Mesenchymal stem cell (in vitro differentiated cells and primary cell): ENCODE results near the gene BBS7.

ENCODE experiments used
- DNase-seq: peaks from one replicate; pipeline ENCODE4 v3.0.0-alpha.2; 2013
- H2AFZ ChIP-seq: one replicate; pipeline ENCODE4 v1.6.1; 2013; ENCODE audit warnings: low read depth, mild to moderate bottlenecking, control low read depth, inconsistent platforms, low read length, moderate library complexity
- H2AK5ac ChIP-seq: 2 replicates; pipeline ENCODE4 v1.6.1; 2013; ENCODE audit warnings: low read length, moderate library complexity, mild to moderate bottlenecking, inconsistent platforms; ENCODE audit not compliant: severe bottlenecking
- H2BK120ac ChIP-seq: one replicate; pipeline ENCODE4 v1.6.1; 2013; ENCODE audit warnings: low read depth, mild to moderate bottlenecking, inconsistent platforms, low read length, moderate library complexity
- H2BK12ac ChIP-seq, 2 experiments: one replicate each; pipeline ENCODE4 v1.6.1; 2013; ENCODE audit warnings: inconsistent platforms in 2 of 2, low read length in 2 of 2, mild to moderate bottlenecking in 2 of 2, moderate library complexity in 2 of 2, control low read depth in 1 of 2
- H2BK15ac ChIP-seq: one replicate; pipeline ENCODE4 v1.6.1; 2013; ENCODE audit warnings: mild to moderate bottlenecking, low read depth, inconsistent platforms; ENCODE audit not compliant: poor library complexity, severe bottlenecking
- H2BK5ac ChIP-seq: 2 replicates; pipeline ENCODE4 v1.6.1; 2013; ENCODE audit warnings: low read depth, mild to moderate bottlenecking, low read length, control low read depth, inconsistent platforms; ENCODE audit not compliant: poor library complexity, severe bottlenecking
- H3K14ac ChIP-seq, 2 experiments: one replicate each; pipeline ENCODE4 v1.6.1; 2013; ENCODE audit warnings: inconsistent platforms in 2 of 2, low read length in 2 of 2, control low read depth in 1 of 2, mild to moderate bottlenecking in 1 of 2, moderate library complexity in 1 of 2
- H3K18ac ChIP-seq, 2 experiments: one replicate each; pipeline ENCODE4 v1.6.1; 2013; ENCODE audit warnings: inconsistent platforms in 2 of 2, low read length in 2 of 2, control low read depth in 1 of 2, low read depth in 1 of 2, mild to moderate bottlenecking in 1 of 2
- H3K23ac ChIP-seq, 2 experiments: one replicate each; pipeline ENCODE4 v1.6.1; 2013; ENCODE audit warnings: inconsistent platforms in 2 of 2, low read length in 2 of 2, mild to moderate bottlenecking in 2 of 2, moderate library complexity in 2 of 2, control low read depth in 1 of 2
- H3K27ac ChIP-seq: 2 replicates; pipeline ENCODE4 v1.5.1; 2013; ENCODE audit warnings: mild to moderate bottlenecking, moderate library complexity, low read length, control low read depth, inconsistent platforms; ENCODE audit not compliant: poor library complexity, severe bottlenecking
- H3K27me3 ChIP-seq, 2 experiments: 2 replicates each; pipeline versions ENCODE4 v1.6.1 to v1.7.0; 2013; ENCODE audit warnings: low read length in 2 of 2, mild to moderate bottlenecking in 2 of 2, moderate library complexity in 2 of 2, control low read depth in 1 of 2, inconsistent platforms in 1 of 2; ENCODE audit not compliant: control insufficient read depth in 1 of 2, insufficient read depth in 1 of 2
- H3K36me3 ChIP-seq, 2 experiments: 2 replicates each; pipeline versions ENCODE4 v1.6.1 to v1.7.0; 2013; ENCODE audit warnings: low read length in 2 of 2, control low read depth in 1 of 2, inconsistent platforms in 1 of 2, low read depth in 1 of 2, mild to moderate bottlenecking in 1 of 2; ENCODE audit not compliant: insufficient read depth in 2 of 2, control insufficient read depth in 1 of 2
- H3K4ac ChIP-seq, 2 experiments: one replicate each; pipeline ENCODE4 v1.6.1; 2013; ENCODE audit warnings: inconsistent platforms in 2 of 2, low read length in 2 of 2, mild to moderate bottlenecking in 2 of 2, moderate library complexity in 2 of 2, control low read depth in 1 of 2, low read depth in 1 of 2
- H3K4me1 ChIP-seq: 2 replicates; pipeline ENCODE4 v1.6.1; 2013; ENCODE audit warnings: low read depth, low read length, control low read depth; ENCODE audit not compliant: control insufficient read depth, insufficient read depth
- H3K4me2 ChIP-seq: 2 replicates; pipeline ENCODE4 v1.6.1; 2013; ENCODE audit warnings: low read length, mild to moderate bottlenecking, inconsistent platforms; ENCODE audit not compliant: poor library complexity, severe bottlenecking
- H3K4me3 ChIP-seq, 2 experiments: 2 replicates each; pipeline versions ENCODE4 v1.5.1 to v1.7.0; 2013; ENCODE audit warnings: low read length in 2 of 2, mild to moderate bottlenecking in 2 of 2, control low read depth in 1 of 2, low read depth in 1 of 2; ENCODE audit not compliant: insufficient read depth in 1 of 2
- H3K79me1 ChIP-seq: replicated peaks from 2 replicates; pipeline ENCODE4 v1.6.1; 2013; ENCODE audit warnings: mild to moderate bottlenecking, control low read depth, low read length, inconsistent platforms; ENCODE audit not compliant: poor library complexity, severe bottlenecking
- H3K9ac ChIP-seq: 2 replicates; pipeline ENCODE4 v1.7.0; 2013; ENCODE audit warnings: mild to moderate bottlenecking, low read length, moderate library complexity
- H3K9me3 ChIP-seq: 2 replicates; pipeline ENCODE4 v1.7.0; 2013; ENCODE audit warnings: mild to moderate bottlenecking, low read length; ENCODE audit not compliant: control insufficient read depth
- H4K8ac ChIP-seq: one replicate; pipeline ENCODE4 v1.6.1; 2013; ENCODE audit warnings: inconsistent platforms, mild to moderate bottlenecking, low read length, moderate library complexity
- H4K91ac ChIP-seq: one replicate; pipeline ENCODE4 v1.6.1; 2013; ENCODE audit warnings: mild to moderate bottlenecking, low read length, inconsistent platforms
- WGBS: methylation state at CpG from one replicate; pipeline ENCODE4 v1.1.7; 2013; ENCODE audit warnings: mixed read lengths; 5-methylcytosine and 5-hydroxymethylcytosine counted together

Gene BBS7

DNA sequence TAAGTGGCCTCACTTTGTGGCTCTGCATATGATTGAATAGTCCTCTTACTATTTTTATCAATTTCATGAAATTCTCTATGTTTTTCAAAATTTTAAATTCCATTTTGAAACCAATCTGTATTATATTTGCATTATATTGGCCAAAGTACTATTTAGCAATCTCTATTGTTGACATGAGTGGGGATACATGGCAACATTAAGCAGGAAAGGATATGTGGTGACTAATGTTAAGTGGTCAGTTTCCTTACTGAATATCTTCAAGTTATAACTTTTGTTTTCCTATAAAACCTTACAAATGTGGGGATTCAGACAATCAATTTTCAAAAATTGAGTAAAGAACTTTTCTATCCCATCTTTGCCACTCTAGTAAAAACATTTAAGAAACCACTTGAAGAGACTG is 10.2 kb downstream of the BBS7 start:
- H2AK5ac ChIP-seq: no peak overlapping the region
- H3K14ac ChIP-seq: no peak overlapping the region
- H2AFZ ChIP-seq: no peak overlapping the region
- H2BK120ac ChIP-seq: no peak overlapping the region
- no peak overlapping the region for H3K27ac ChIP-seq
- no peak overlapping the region for H3K4me3 ChIP-seq
- no peak overlapping the region for H3K9ac ChIP-seq
- H3K36me3 ChIP-seq: peaks cover 3 to 76% of the 10 kb centered on the region in 2 experiments
- H3K4me2 ChIP-seq: no peak overlapping the region
- no peak overlapping the region for H3K18ac ChIP-seq
- no peak for DNase-seq
- H2BK5ac ChIP-seq: no peak overlapping the region
- no peak overlapping the region for H4K91ac ChIP-seq
- peaks cover 2% of the 10 kb centered on the region for H3K4me1 ChIP-seq
- no peak overlapping the region for H3K4ac ChIP-seq
- no peaks in the 10 kb centered on the region for H3K27me3 ChIP-seq
- no peaks in the 10 kb centered on the region for H3K9me3 ChIP-seq
- H3K79me1 ChIP-seq: peaks cover 7% of the 10 kb centered on the region
- no peak overlapping the region for H2BK15ac ChIP-seq
- H3K23ac ChIP-seq: no peak overlapping the region
- no peak overlapping the region for H2BK12ac ChIP-seq
- H4K8ac ChIP-seq: no peak overlapping the region

DNA sequence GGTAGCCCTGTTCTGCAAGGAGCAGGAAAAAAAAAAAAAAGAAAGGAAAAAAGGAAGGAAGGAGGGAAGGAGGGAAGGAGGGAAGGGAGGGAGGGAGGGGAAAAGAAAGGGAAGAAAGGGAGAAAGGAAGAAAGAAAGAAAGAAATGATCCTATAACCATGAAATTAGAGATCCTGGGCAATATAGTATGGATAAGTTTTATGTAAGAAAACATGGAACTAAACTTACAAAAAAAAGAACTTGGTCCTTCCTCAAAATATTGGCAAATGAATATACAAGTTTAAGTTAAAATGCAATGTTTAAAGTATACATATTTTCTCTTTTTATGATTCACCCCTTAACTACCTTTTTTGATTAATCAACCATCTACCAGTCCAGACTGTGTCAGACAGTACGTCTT is 18.9 kb downstream of the BBS7 start:
- H3K9ac ChIP-seq: no peak overlapping the region
- H2AK5ac ChIP-seq: no peak overlapping the region
- H3K4me1 ChIP-seq: no peaks in the 10 kb centered on the region
- WGBS: 100% methylated on average over 1 of the region's 1 CpG
- no peak overlapping the region for H4K91ac ChIP-seq
- peaks cover 9 to 65% of the 10 kb centered on the region in 2 experiments for H3K36me3 ChIP-seq
- no peaks in the 10 kb centered on the region for H3K79me1 ChIP-seq
- no peaks in the 10 kb centered on the region for H3K9me3 ChIP-seq
- H3K4ac ChIP-seq: no peak overlapping the region
- H3K23ac ChIP-seq: no peak overlapping the region
- H3K14ac ChIP-seq: no peak overlapping the region
- no peak overlapping the region for H4K8ac ChIP-seq
- H3K27ac ChIP-seq: no peak overlapping the region
- no peak overlapping the region for H2BK15ac ChIP-seq
- no peaks in the 10 kb centered on the region for H3K27me3 ChIP-seq
- H2BK12ac ChIP-seq: no peak overlapping the region
- H3K4me3 ChIP-seq: no peak overlapping the region
- H2BK5ac ChIP-seq: no peak overlapping the region
- no peak overlapping the region for H3K4me2 ChIP-seq
- no peak overlapping the region for H2AFZ ChIP-seq
- no peak for DNase-seq
- H3K18ac ChIP-seq: no peak overlapping the region
- H2BK120ac ChIP-seq: no peak overlapping the region

GRCh38 chr4:121846662-121847061 is 23.6 kb downstream of the BBS7 start:
- H3K18ac ChIP-seq: no peak overlapping the region
- no peak overlapping the region for H2BK120ac ChIP-seq
- peaks cover 8 to 64% of the 10 kb centered on the region in 2 experiments for H3K36me3 ChIP-seq
- H3K9me3 ChIP-seq: no peaks in the 10 kb centered on the region
- H2BK12ac ChIP-seq: no peak overlapping the region
- no peak overlapping the region for H3K14ac ChIP-seq
- H3K27me3 ChIP-seq: no peaks in the 10 kb centered on the region
- H3K4me2 ChIP-seq: no peak overlapping the region
- no peak overlapping the region for H2BK15ac ChIP-seq
- H3K4me3 ChIP-seq: no peak overlapping the region
- no peak overlapping the region for H3K27ac ChIP-seq
- H3K4ac ChIP-seq: no peak overlapping the region
- no peak overlapping the region for H3K23ac ChIP-seq
- H3K9ac ChIP-seq: no peak overlapping the region
- no peak overlapping the region for H4K91ac ChIP-seq
- no peak overlapping the region for H2AK5ac ChIP-seq
- 99% methylated on average over 4 of the region's 6 CpGs for WGBS
- H3K4me1 ChIP-seq: no peaks in the 10 kb centered on the region
- H2AFZ ChIP-seq: no peak overlapping the region
- H3K79me1 ChIP-seq: no peaks in the 10 kb centered on the region
- H2BK5ac ChIP-seq: no peak overlapping the region
- H4K8ac ChIP-seq: no peak overlapping the region
- no peak for DNase-seq

DNA sequence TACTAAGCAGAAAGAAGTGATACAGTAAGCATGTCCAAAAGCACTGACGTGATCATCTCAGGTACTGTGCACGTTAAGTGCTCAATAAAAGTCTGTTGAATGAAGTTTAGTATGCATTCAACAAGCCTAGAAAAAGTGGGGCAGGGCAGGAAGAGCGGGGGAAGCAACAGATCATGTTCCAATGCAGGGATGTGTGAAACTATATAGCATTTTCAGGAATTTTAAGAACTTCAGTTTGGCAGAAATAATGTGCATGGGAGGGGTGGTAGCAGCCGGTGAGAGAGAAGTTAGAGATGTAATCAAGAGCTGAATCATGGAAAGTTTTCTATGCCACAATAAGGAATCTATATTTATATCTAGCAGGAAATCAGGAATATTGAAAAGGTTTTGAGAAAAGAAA is 27.4 kb downstream of the BBS7 start:
- no peaks in the 10 kb centered on the region for H3K79me1 ChIP-seq
- no peaks in the 10 kb centered on the region for H3K9me3 ChIP-seq

More for the DNA sequence above, 27.4 kb downstream of the BBS7 start:
- H3K4me1 ChIP-seq: no peaks in the 10 kb centered on the region
- no peak overlapping the region for H4K8ac ChIP-seq
- H2BK12ac ChIP-seq: no peak overlapping the region
- H3K4me3 ChIP-seq: no peak overlapping the region
- no peak overlapping the region for H2AK5ac ChIP-seq
- H3K36me3 ChIP-seq: peaks cover 8 to 80% of the 10 kb centered on the region in 2 experiments
- no peak overlapping the region for H3K18ac ChIP-seq
- H3K27me3 ChIP-seq: no peaks in the 10 kb centered on the region
- H2BK120ac ChIP-seq: no peak overlapping the region
- H4K91ac ChIP-seq: no peak overlapping the region
- no peak overlapping the region for H2AFZ ChIP-seq
- no peak overlapping the region for H3K4me2 ChIP-seq
- no peak overlapping the region for H3K23ac ChIP-seq
- no peak overlapping the region for H3K9ac ChIP-seq
- no peak for DNase-seq
- H3K14ac ChIP-seq: no peak overlapping the region
- H3K27ac ChIP-seq: no peak overlapping the region
- no peak overlapping the region for H3K4ac ChIP-seq
- H2BK5ac ChIP-seq: no peak overlapping the region
- no peak overlapping the region for H2BK15ac ChIP-seq
- 94% methylated on average over 4 of the region's 4 CpGs for WGBS
